Smooth muscle cell (in vitro differentiated cells): ENCODE results near the gene DSTYK. TPM values are rescaled to one million over a fixed set of nuclear protein-coding genes. Genes with fewer than 3 reads are reported as not detected.

Source experiments
- DNase-seq: peaks from one replicate; lab custom pipeline; 2025; ENCODE audit not compliant: unreplicated experiment; lab: John Stamatoyannopoulos, UW
- H2AFZ ChIP-seq: fragments of 200-600 bp; sonication (generic); 2 replicates; pipeline ENCODE4 v1.6.0; 2016; ENCODE audit warnings: antibody characterized with exemption, low read depth, mild to moderate bottlenecking
- H3F3A ChIP-seq: fragments of 200-600 bp; sonication (generic); 2 replicates; pipeline ENCODE4 v1.6.0; 2017; ENCODE audit warnings: antibody characterized with exemption, low read depth
- H3K27ac ChIP-seq: fragments of 200-600 bp; sonication (generic); 2 replicates; pipeline ENCODE4 v1.5.1; 2016; ENCODE audit warnings: low read depth, mild to moderate bottlenecking
- H3K27me3 ChIP-seq: fragments of 200-600 bp; sonication (generic); 2 replicates; pipeline ENCODE4 v1.6.1; 2016; ENCODE audit warnings: low read depth, mild to moderate bottlenecking
- H3K36me3 ChIP-seq: fragments of 200-600 bp; sonication (generic); 2 replicates; pipeline ENCODE4 v1.5.1; 2016; ENCODE audit warnings: low read depth
- H3K4me1 ChIP-seq: fragments of 200-600 bp; sonication (generic); 2 replicates; pipeline ENCODE4 v1.5.1; 2016; ENCODE audit warnings: low read depth
- H3K4me2 ChIP-seq: fragments of 200-600 bp; sonication (generic); 2 replicates; pipeline ENCODE4 v1.6.0; 2016; ENCODE audit warnings: mild to moderate bottlenecking
- H3K4me3 ChIP-seq: fragments of 200-600 bp; sonication (generic); 2 replicates; pipeline ENCODE4 v1.5.1; 2016; ENCODE audit warnings: mild to moderate bottlenecking
- H3K79me2 ChIP-seq: fragments of 200-600 bp; sonication (generic); 2 replicates; pipeline ENCODE4 v1.6.0; 2016; ENCODE audit warnings: low read depth, mild to moderate bottlenecking
- H3K9ac ChIP-seq: fragments of 200-600 bp; sonication (generic); 2 replicates; pipeline ENCODE4 v1.6.0; 2016; ENCODE audit warnings: low read depth
- H3K9me3 ChIP-seq: fragments of 200-600 bp; sonication (generic); replicated peaks from 2 replicates; pipeline ENCODE4 v1.5.1; 2016; ENCODE audit warnings: low read depth
- H4K20me1 ChIP-seq: fragments of 200-600 bp; sonication (generic); 2 replicates; pipeline ENCODE4 v1.6.0; 2016; ENCODE audit warnings: low read depth
- WGBS: methylation state at CpG from one replicate; pipeline ENCODE4 v1.1.7; 2016; ENCODE audit warnings: low lambda C conversion rate; 5-methylcytosine and 5-hydroxymethylcytosine counted together
- polyA plus RNA-seq: library from polyadenylated mRNA; unstranded; fragments of >200 nt; fragmentation: Nextera tagmentation; extraction: Ambion mirVana; gene quantifications from 2 replicates; pipeline ENCODE4 v1.2.1, GENCODE V29; 2016
- total RNA-seq: library from RNA; depleted of rRNA; stranded (reverse); fragments of >200 nt; gene quantifications from 2 replicates; pipeline ENCODE4 v1.2.3, GENCODE V29; 2014
- TF ChIP-seq, protein P1 (sequence below): fragments of 200-600 bp; sonication (generic); IDR thresholded peaks from 2 replicates; pipeline ENCODE4 v1.5.1; 2017; ENCODE audit warnings: borderline replicate concordance, mild to moderate bottlenecking, antibody characterized with exemption; ENCODE audit not compliant: insufficient read depth, poor library complexity, severe bottlenecking

The DSTYK gene
- total and polyA plus RNA-seq, 2 experiments from 2014 or later = 6.9 to 8.7 TPM

- WGBS = 51% methylated on average over 2 of the region's 2 CpGs
- Histone ChIP-seq H3K4me3 (no peak overlapping the region), H3K4me1 (no peaks in the 10 kb centered on the region), H4K20me1 (no peaks in the 10 kb centered on the region), H3K27ac (no peak overlapping the region), H3F3A (no peaks in the 10 kb centered on the region), H3K36me3 (no peaks in the 10 kb centered on the region), H3K9ac (no peak overlapping the region), H3K9me3 (no peaks in the 10 kb centered on the region), H2AFZ (no peak overlapping the region), H3K27me3 (no peaks in the 10 kb centered on the region), H3K79me2 (no peaks in the 10 kb centered on the region), H3K4me2 (no peak overlapping the region)
- TF ChIP-seq, protein P1, sequence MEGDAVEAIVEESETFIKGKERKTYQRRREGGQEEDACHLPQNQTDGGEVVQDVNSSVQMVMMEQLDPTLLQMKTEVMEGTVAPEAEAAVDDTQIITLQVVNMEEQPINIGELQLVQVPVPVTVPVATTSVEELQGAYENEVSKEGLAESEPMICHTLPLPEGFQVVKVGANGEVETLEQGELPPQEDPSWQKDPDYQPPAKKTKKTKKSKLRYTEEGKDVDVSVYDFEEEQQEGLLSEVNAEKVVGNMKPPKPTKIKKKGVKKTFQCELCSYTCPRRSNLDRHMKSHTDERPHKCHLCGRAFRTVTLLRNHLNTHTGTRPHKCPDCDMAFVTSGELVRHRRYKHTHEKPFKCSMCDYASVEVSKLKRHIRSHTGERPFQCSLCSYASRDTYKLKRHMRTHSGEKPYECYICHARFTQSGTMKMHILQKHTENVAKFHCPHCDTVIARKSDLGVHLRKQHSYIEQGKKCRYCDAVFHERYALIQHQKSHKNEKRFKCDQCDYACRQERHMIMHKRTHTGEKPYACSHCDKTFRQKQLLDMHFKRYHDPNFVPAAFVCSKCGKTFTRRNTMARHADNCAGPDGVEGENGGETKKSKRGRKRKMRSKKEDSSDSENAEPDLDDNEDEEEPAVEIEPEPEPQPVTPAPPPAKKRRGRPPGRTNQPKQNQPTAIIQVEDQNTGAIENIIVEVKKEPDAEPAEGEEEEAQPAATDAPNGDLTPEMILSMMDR = no peak
- no peak for DNase-seq
These were observed 69.4 kb downstream of the DSTYK start for GRCh38 chr1:205142102-205142469.

GRCh38 chr1:205141236-205142101 lies 70.0 kb downstream of the DSTYK start:
- Histone ChIP-seq H3K4me1 (no peaks in the 10 kb centered on the region), H3K4me3 (no peak overlapping the region), H3K4me2 (no peak overlapping the region), H3K36me3 (no peaks in the 10 kb centered on the region), H4K20me1 (no peaks in the 10 kb centered on the region), H3K27ac (no peak overlapping the region), H3F3A (no peaks in the 10 kb centered on the region), H3K27me3 (no peaks in the 10 kb centered on the region), H2AFZ (no peak overlapping the region), H3K9me3 (no peaks in the 10 kb centered on the region), H3K9ac (no peak overlapping the region), H3K79me2 (no peaks in the 10 kb centered on the region)
- TF ChIP-seq, protein P1 = peak; percentile 63
- DNase-seq = peak; percentile 18
- 38% methylated on average over 12 of the region's 12 CpGs for WGBS

GRCh38 chr1:205140113-205140512 lies 71.4 kb downstream of the DSTYK start:
- no peak overlapping the region for H3K4me2 ChIP-seq
- no peak overlapping the region for H3K4me3 ChIP-seq
- no peaks in the 10 kb centered on the region for H3F3A ChIP-seq
- no peaks in the 10 kb centered on the region for H3K36me3 ChIP-seq
- no peak for DNase-seq
- no peak overlapping the region for H2AFZ ChIP-seq
- H4K20me1 ChIP-seq = no peaks in the 10 kb centered on the region
- no peaks in the 10 kb centered on the region for H3K9me3 ChIP-seq
- H3K27me3 ChIP-seq = no peaks in the 10 kb centered on the region
- no peak overlapping the region for H3K9ac ChIP-seq
- no peak overlapping the region for H3K27ac ChIP-seq
- H3K79me2 ChIP-seq = no peaks in the 10 kb centered on the region
- no peaks in the 10 kb centered on the region for H3K4me1 ChIP-seq
- TF ChIP-seq, protein P1 = no peak
- WGBS = 94% methylated on average over 4 of the region's 4 CpGs

GRCh38 chr1:205137901-205138300 lies 73.6 kb downstream of the DSTYK start:
- Histone ChIP-seq H2AFZ (no peak overlapping the region), H3K27me3 (no peaks in the 10 kb centered on the region), H3K9me3 (no peaks in the 10 kb centered on the region), H3K36me3 (no peaks in the 10 kb centered on the region), H3K4me3 (no peak overlapping the region), H3K4me1 (no peaks in the 10 kb centered on the region), H4K20me1 (no peaks in the 10 kb centered on the region), H3K9ac (no peak overlapping the region), H3K4me2 (no peak overlapping the region), H3F3A (no peaks in the 10 kb centered on the region), H3K27ac (no peak overlapping the region), H3K79me2 (no peaks in the 10 kb centered on the region)
- DNase-seq = no peak
- TF ChIP-seq, protein P1 = no peak
- 75% methylated on average over 3 of the region's 3 CpGs for WGBS
